SK-N-SH treated with all-trans-retinoic acid at 6 μM for 48 hours (cell line): ENCODE data around the gene XPOT.

ENCODE experiments used
- ARNTL ChIP-seq: fragments of 450-650 bp; formaldehyde crosslinking; IDR thresholded peaks from 2 replicates; pipeline ENCODE4 v1.5.0; 2020; ENCODE audit warnings: low read depth, mild to moderate bottlenecking, moderate library complexity, borderline replicate concordance
- BACH2 ChIP-seq: fragments of 250-450 bp; sonication (Bioruptor Pico); IDR thresholded peaks from 2 replicates; pipeline ENCODE4 v1.9.0; 2021; ENCODE audit warnings: mild to moderate bottlenecking, borderline replicate concordance
- ESRRG ChIP-seq: fragments of 250-450 bp; sonication (Bioruptor Pico); IDR thresholded peaks from 2 replicates; pipeline ENCODE4 v1.6.1; 2021; ENCODE audit warnings: mild to moderate bottlenecking
- PATZ1 ChIP-seq: fragments of 250-450 bp; sonication (Bioruptor Pico); IDR thresholded peaks from 2 replicates; pipeline ENCODE4 v1.8.0; 2020; ENCODE audit warnings: mild to moderate bottlenecking, moderate library complexity, borderline replicate concordance
- RARB ChIP-seq: fragments of 250-450 bp; sonication (Bioruptor Pico); IDR thresholded peaks from 2 replicates; pipeline ENCODE4 v1.8.0; 2021; ENCODE audit warnings: mild to moderate bottlenecking, moderate library complexity
- TOX ChIP-seq: fragments of 250-450 bp; sonication (Bioruptor Pico); IDR thresholded peaks from 2 replicates; pipeline ENCODE4 v1.8.0; 2021; ENCODE audit warnings: mild to moderate bottlenecking, moderate library complexity, borderline replicate concordance
- TSHZ2 ChIP-seq: fragments of 250-450 bp; sonication (Bioruptor Pico); IDR thresholded peaks from 2 replicates; pipeline ENCODE4 v1.5.0; 2020; ENCODE audit warnings: mild to moderate bottlenecking, moderate library complexity

GRCh38 chr12:64475518-64475917, 71.3 kb downstream of the XPOT start:
- TF ChIP-seq TSHZ2 (CRISPR knock-in tag) (no peak), RARB (CRISPR knock-in tag) (no peak), TOX (CRISPR knock-in tag) (no peak), PATZ1 (no peak), BACH2 (CRISPR knock-in tag) (no peak), ARNTL (CRISPR knock-in tag) (no peak), ESRRG (CRISPR knock-in tag) (no peak)
